Liver (tissue), 9 donors: ENCODE data around the gene TRUB2. TPM values are rescaled to one million over a fixed set of nuclear protein-coding genes. Genes with fewer than 3 reads are reported as not detected.

Experiments used
- DNase-seq: peaks from one replicate; pipeline ENCODE4 v3.0.0-alpha.2; 2017; ENCODE audit warnings: low spot score
- H3K27ac ChIP-seq, 2 donors: one replicate each; pipeline ENCODE4 v1.7.0; 2013; ENCODE audit warnings: inconsistent platforms in 2 of 2, low read length in 2 of 2, control low read depth in 1 of 2, low read depth in 1 of 2, mild to moderate bottlenecking in 1 of 2
- H3K27me3 ChIP-seq, 4 donors: one replicate each; pipeline versions ENCODE4 v1.6.1 to v1.7.0; 2013; ENCODE audit warnings: low read length in 3 of 4, inconsistent platforms in 1 of 4, mild to moderate bottlenecking in 1 of 4, moderate library complexity in 1 of 4; ENCODE audit not compliant: control insufficient read depth in 4 of 4, insufficient read depth in 4 of 4
- H3K36me3 ChIP-seq, 4 donors: one replicate each; pipeline versions ENCODE4 v1.6.1 to v1.7.0; 2013; ENCODE audit warnings: low read length in 3 of 4, mild to moderate bottlenecking in 3 of 4, low read depth in 1 of 4, moderate library complexity in 1 of 4; ENCODE audit not compliant: control insufficient read depth in 4 of 4, insufficient read depth in 3 of 4
- H3K4me1 ChIP-seq, 4 donors: one replicate each; pipeline versions ENCODE4 v1.6.1 to v1.7.0; 2013; ENCODE audit warnings: low read length in 3 of 4, mild to moderate bottlenecking in 3 of 4, moderate library complexity in 1 of 4; ENCODE audit not compliant: control insufficient read depth in 4 of 4, insufficient read depth in 4 of 4
- H3K4me3 ChIP-seq, 3 donors: one replicate each; pipeline versions ENCODE4 v1.6.1 to v1.7.0; 2013; ENCODE audit warnings: low read length in 3 of 3, control low read depth in 1 of 3, low read depth in 1 of 3, mild to moderate bottlenecking in 1 of 3
- H3K9ac ChIP-seq, 2 donors: one replicate each; pipeline ENCODE4 v1.7.0; 2013; ENCODE audit warnings: low read length in 2 of 2, mild to moderate bottlenecking in 2 of 2, moderate library complexity in 2 of 2, control low read depth in 1 of 2, low read depth in 1 of 2
- H3K9me3 ChIP-seq, 4 donors: one replicate each; pipeline versions ENCODE4 v1.6.1 to v1.7.0; 2013; ENCODE audit warnings: low read length in 3 of 4; ENCODE audit not compliant: control insufficient read depth in 4 of 4
- ATF3 ChIP-seq: IDR thresholded peaks from 2 replicates; pipeline ENCODE4 v1.6.1; 2016; ENCODE audit warnings: antibody characterized with exemption
- EGR1 ChIP-seq, 2 donors: IDR thresholded peaks; 2 replicates each; pipeline ENCODE4 v1.6.1; 2016 to 2018; ENCODE audit warnings: antibody characterized with exemption in 2 of 2, low read depth in 2 of 2
- FOXA1 ChIP-seq: IDR thresholded peaks from 2 replicates; pipeline ENCODE4 v1.6.1; 2016; ENCODE audit warnings: antibody characterized with exemption
- FOXA2 ChIP-seq: IDR thresholded peaks from 2 replicates; pipeline ENCODE4 v1.6.1; 2016; ENCODE audit warnings: antibody characterized with exemption
- GABPA ChIP-seq, 2 donors: IDR thresholded peaks in 1 of 2; conservative IDR thresholded peaks in 1 of 2; 2 replicates each; pipeline ENCODE4 v1.6.1; 2016; ENCODE audit warnings: antibody characterized with exemption in 2 of 2, mild to moderate bottlenecking in 1 of 2, moderate library complexity in 1 of 2
- HNF4A ChIP-seq, 2 donors: conservative IDR thresholded peaks; 2 replicates each; pipeline ENCODE4 v1.6.1; 2016; ENCODE audit warnings: antibody characterized with exemption in 2 of 2, mild to moderate bottlenecking in 2 of 2
- HNF4G ChIP-seq: IDR thresholded peaks from 2 replicates; pipeline ENCODE4 v1.6.1; 2016; ENCODE audit warnings: antibody characterized with exemption
- JUND ChIP-seq, 2 donors: IDR thresholded peaks; 2 replicates each; pipeline ENCODE4 v1.6.1; 2016; ENCODE audit warnings: antibody characterized with exemption in 2 of 2
- NR2F2 ChIP-seq: IDR thresholded peaks from 2 replicates; pipeline ENCODE4 v1.6.1; 2016; ENCODE audit warnings: antibody characterized with exemption
- RAD21 ChIP-seq, 2 donors: IDR thresholded peaks; 2 replicates each; pipeline ENCODE4 v1.6.1; 2016; ENCODE audit warnings: antibody characterized with exemption in 2 of 2, mild to moderate bottlenecking in 2 of 2
- RXRA ChIP-seq, 2 donors: IDR thresholded peaks; 2 replicates each; pipeline ENCODE4 v1.6.1; 2017 to 2018; ENCODE audit warnings: antibody characterized with exemption in 2 of 2, mild to moderate bottlenecking in 1 of 2
- SP1 ChIP-seq: IDR thresholded peaks from 2 replicates; pipeline ENCODE4 v1.6.1; 2018; ENCODE audit warnings: antibody characterized with exemption, mild to moderate bottlenecking
- TAF1 ChIP-seq: conservative IDR thresholded peaks from 2 replicates; pipeline ENCODE4 v1.6.1; 2016; ENCODE audit warnings: antibody characterized with exemption, mild to moderate bottlenecking
- YY1 ChIP-seq: IDR thresholded peaks from 2 replicates; pipeline ENCODE4 v1.6.1; 2016; ENCODE audit warnings: antibody characterized with exemption, mild to moderate bottlenecking
- ZBTB33 ChIP-seq: IDR thresholded peaks from 2 replicates; pipeline ENCODE4 v1.6.1; 2016; ENCODE audit warnings: antibody characterized with exemption
- WGBS: extraction: QIAGEN DNeasy Blood & Tissue Kit; methylation state at CpG from one replicate; pipeline ENCODE4 v1.1.7; 2013; 5-methylcytosine and 5-hydroxymethylcytosine counted together
- polyA plus RNA-seq, 2 donors: library from polyadenylated mRNA; stranded (reverse) in 1 of 2; unstranded in 1 of 2; fragments of 200-250 nt in 1 of 2; fragments of >200 nt in 1 of 2; fragmentation: Nextera tagmentation in 1 of 2; extraction: Ambion mirVana in 1 of 2; gene quantifications; one replicate each; pipeline versions ENCODE4 v1.2.1 to v1.2.3, GENCODE V29; 2013 to 2015
- total RNA-seq, 2 donors: library from RNA; depleted of rRNA; stranded (reverse); fragments of >200 nt; gene quantifications; one replicate each; pipeline ENCODE4 v1.2.3, GENCODE V29; 2014
- TF ChIP-seq, protein P1 (sequence below): IDR thresholded peaks from 2 replicates; pipeline ENCODE4 v1.6.1; 2016; ENCODE audit warnings: antibody characterized with exemption
- TF ChIP-seq, protein P2 (sequence below): fragments of 150-350 bp; IDR thresholded peaks from 2 replicates; pipeline ENCODE4 v1.5.1; 2017; ENCODE audit warnings: improper control_type of control experiment, low read depth, low read length; ENCODE audit not compliant: missing input control
- TF ChIP-seq, protein P3 (sequence below): IDR thresholded peaks from 2 replicates; pipeline ENCODE4 v1.6.1; 2016; ENCODE audit warnings: antibody characterized with exemption, mild to moderate bottlenecking
- donor health status: healthy.
- donor health status: healthy.
- donor health status: healthy.
- donor health status: healthy.
- donor health status: healthy.

The TRUB2 gene
- total and polyA plus RNA-seq, 4 donors = 12.7 to 35.8 (median 19.4) TPM

DNA sequence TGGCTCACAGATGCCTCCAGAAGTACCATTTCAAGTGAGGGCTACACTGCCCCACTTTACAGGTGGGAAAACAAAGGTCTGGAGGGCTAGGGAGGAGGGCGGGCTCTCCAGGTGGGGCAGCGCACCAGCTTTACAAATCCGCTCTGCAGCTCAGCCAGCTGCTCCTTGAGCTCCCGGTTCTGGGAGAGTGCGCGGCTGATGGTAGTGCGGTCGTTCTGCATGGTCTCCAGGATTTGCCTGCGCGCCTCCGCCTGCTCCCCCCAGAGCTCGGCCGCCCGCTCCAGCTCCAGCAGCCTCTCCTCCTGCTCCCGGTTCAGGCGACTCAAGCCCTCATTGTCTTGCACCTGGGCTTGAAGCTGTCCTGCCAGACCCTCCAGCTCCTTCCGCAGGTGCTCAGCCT, 61.9 kb downstream of the TRUB2 start:
- DNase-seq = no peak
- H3K4me3 ChIP-seq = no peak overlapping the region
- 97% methylated on average over 17 of the region's 17 CpGs for WGBS
- no peaks in the 10 kb centered on the region for H3K4me1 ChIP-seq
- no peaks in the 10 kb centered on the region for H3K27me3 ChIP-seq
- no peak for TF ChIP-seq ZBTB33
- TF ChIP-seq, protein P1, sequence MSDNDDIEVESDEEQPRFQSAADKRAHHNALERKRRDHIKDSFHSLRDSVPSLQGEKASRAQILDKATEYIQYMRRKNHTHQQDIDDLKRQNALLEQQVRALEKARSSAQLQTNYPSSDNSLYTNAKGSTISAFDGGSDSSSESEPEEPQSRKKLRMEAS = no peak
- TF ChIP-seq, protein P2, sequence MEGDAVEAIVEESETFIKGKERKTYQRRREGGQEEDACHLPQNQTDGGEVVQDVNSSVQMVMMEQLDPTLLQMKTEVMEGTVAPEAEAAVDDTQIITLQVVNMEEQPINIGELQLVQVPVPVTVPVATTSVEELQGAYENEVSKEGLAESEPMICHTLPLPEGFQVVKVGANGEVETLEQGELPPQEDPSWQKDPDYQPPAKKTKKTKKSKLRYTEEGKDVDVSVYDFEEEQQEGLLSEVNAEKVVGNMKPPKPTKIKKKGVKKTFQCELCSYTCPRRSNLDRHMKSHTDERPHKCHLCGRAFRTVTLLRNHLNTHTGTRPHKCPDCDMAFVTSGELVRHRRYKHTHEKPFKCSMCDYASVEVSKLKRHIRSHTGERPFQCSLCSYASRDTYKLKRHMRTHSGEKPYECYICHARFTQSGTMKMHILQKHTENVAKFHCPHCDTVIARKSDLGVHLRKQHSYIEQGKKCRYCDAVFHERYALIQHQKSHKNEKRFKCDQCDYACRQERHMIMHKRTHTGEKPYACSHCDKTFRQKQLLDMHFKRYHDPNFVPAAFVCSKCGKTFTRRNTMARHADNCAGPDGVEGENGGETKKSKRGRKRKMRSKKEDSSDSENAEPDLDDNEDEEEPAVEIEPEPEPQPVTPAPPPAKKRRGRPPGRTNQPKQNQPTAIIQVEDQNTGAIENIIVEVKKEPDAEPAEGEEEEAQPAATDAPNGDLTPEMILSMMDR = no peak
- TF ChIP-seq YY1 = no peak
- TF ChIP-seq, protein P3, sequence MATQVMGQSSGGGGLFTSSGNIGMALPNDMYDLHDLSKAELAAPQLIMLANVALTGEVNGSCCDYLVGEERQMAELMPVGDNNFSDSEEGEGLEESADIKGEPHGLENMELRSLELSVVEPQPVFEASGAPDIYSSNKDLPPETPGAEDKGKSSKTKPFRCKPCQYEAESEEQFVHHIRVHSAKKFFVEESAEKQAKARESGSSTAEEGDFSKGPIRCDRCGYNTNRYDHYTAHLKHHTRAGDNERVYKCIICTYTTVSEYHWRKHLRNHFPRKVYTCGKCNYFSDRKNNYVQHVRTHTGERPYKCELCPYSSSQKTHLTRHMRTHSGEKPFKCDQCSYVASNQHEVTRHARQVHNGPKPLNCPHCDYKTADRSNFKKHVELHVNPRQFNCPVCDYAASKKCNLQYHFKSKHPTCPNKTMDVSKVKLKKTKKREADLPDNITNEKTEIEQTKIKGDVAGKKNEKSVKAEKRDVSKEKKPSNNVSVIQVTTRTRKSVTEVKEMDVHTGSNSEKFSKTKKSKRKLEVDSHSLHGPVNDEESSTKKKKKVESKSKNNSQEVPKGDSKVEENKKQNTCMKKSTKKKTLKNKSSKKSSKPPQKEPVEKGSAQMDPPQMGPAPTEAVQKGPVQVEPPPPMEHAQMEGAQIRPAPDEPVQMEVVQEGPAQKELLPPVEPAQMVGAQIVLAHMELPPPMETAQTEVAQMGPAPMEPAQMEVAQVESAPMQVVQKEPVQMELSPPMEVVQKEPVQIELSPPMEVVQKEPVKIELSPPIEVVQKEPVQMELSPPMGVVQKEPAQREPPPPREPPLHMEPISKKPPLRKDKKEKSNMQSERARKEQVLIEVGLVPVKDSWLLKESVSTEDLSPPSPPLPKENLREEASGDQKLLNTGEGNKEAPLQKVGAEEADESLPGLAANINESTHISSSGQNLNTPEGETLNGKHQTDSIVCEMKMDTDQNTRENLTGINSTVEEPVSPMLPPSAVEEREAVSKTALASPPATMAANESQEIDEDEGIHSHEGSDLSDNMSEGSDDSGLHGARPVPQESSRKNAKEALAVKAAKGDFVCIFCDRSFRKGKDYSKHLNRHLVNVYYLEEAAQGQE = no peak
- TF ChIP-seq GABPA (IDR thresholded peaks at IDR 0.05 in 1 of 2, conservative IDR thresholded peaks at IDR 0.05 in 1 of 2) = no peak
- TF ChIP-seq TAF1 = no peak
- no peak for TF ChIP-seq HNF4G
- no peak for TF ChIP-seq JUND (IDR thresholded peaks at IDR 0.05)
- TF ChIP-seq HNF4A (conservative IDR thresholded peaks at IDR 0.05) = no peak
- TF ChIP-seq SP1 = no peak
- no peak for TF ChIP-seq FOXA2
- H3K9me3 ChIP-seq = no peaks in the 10 kb centered on the region
- no peak overlapping the region for H3K27ac ChIP-seq
- H3K9ac ChIP-seq = no peak overlapping the region
- peaks cover 21 to 69% (median 52%) of the 10 kb centered on the region in 4 donors for H3K36me3 ChIP-seq

DNA sequence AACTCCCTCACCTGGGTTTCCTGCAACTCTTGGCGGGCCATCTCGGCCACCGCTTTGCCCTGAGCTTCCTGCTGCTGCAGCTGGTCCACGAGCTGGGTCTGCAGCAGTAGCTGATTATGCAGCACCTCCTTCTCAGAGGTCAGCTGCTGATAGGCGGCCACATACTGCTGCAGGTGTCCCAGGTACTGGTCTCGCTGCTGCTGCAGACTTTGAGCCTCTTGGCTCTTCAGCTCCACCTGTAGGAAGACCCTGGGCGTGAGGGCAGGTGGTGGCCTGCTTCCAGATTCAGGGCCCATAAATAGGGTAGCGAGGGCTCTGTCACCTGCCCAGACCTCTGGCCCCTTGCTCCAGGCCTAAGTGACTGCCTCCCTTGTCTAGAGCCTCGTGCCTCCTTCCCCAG, 63.1 kb downstream of the TRUB2 start:
- no peak for TF ChIP-seq RXRA (IDR thresholded peaks at IDR 0.05)
- no peak for TF ChIP-seq SP1
- no peak for TF ChIP-seq FOXA2
- TF ChIP-seq NR2F2 = no peak
- TF ChIP-seq, protein P1 = no peak
- TF ChIP-seq RAD21 (IDR thresholded peaks at IDR 0.05) = no peak
- no peak for TF ChIP-seq ATF3
- TF ChIP-seq EGR1 (IDR thresholded peaks at IDR 0.05; ENCODE audit: low read depth in 2 of 2) = no peak
- TF ChIP-seq HNF4A (conservative IDR thresholded peaks at IDR 0.05) = no peak
- TF ChIP-seq FOXA1 = no peak
- TF ChIP-seq HNF4G = no peak
- DNase-seq = no peak

More for the DNA sequence above, 63.1 kb downstream of the TRUB2 start:
- Histone ChIP-seq H3K27ac (no peak overlapping the region), H3K27me3 (no peaks in the 10 kb centered on the region), H3K9ac (no peak overlapping the region), H3K4me3 (no peak overlapping the region), H3K4me1 (no peaks in the 10 kb centered on the region), H3K9me3 (no peaks in the 10 kb centered on the region), H3K36me3 (peaks cover 20 to 63% (median 48%) of the 10 kb centered on the region in 4 donors)
- 89% methylated on average over 9 of the region's 9 CpGs for WGBS
